PC-9 (cell line): ENCODE data around the gene IL10RB.

ENCODE experiments used
- CTCF ChIP-seq: fragments of 200-600 bp; sonication (generic); conservative IDR thresholded peaks from 2 replicates; pipeline ENCODE4 v1.6.1; 2017; ENCODE audit warnings: mixed run types, antibody characterized with exemption, mild to moderate bottlenecking, moderate library complexity
- EZH2 ChIP-seq: fragments of 200-600 bp; sonication (generic); IDR thresholded peaks from 2 replicates; pipeline ENCODE4 v1.8.0; 2017; ENCODE audit warnings: antibody characterized with exemption, low read depth

GRCh38 chr21:33259995-33260394, 6.2 kb upstream of the IL10RB start:
- TF ChIP-seq CTCF (no peak), EZH2 (no peak)
